Upper lobe of left lung (tissue), 4 donors: ENCODE measurements around the gene KIAA2012.

Experiments used
- EP300 ChIP-seq, 4 donors: sonication (generic); formaldehyde crosslinking; IDR thresholded peaks; one replicate each; pipeline ENCODE4 v1.5.1; 2017; ENCODE audit warnings: antibody characterized with exemption in 4 of 4, control low read depth in 2 of 4
- TF ChIP-seq, protein P1 (sequence below), 6 experiments: fragments of 450-650 bp in 4 of 6; fragments of 200-600 bp in 2 of 6; sonication (generic) in 2 of 6; IDR thresholded peaks; one replicate each; pipeline ENCODE4 v1.5.1; 2016 to 2019; ENCODE audit warnings: antibody characterized with exemption in 6 of 6

DNA sequence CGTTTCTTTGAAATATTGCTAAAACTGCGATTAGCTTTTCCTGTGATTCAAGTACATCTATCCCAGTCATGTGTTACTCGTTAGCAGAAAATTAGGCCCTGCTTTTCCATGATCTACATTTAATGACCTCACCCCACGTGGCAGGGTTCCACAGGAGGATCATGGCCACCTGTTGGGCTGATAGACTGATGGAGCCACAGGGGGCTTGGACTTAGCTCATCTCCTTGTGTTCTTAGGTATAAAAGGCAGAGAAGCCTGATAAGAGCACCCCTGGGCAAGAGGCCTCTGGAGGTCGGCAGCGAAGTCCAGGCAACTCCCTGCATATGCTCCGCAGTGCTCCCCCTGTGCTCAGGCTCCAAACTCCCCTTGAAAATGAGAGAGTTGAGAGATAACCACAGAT lies 26.5 kb upstream of the KIAA2012 start:
- no peak for TF ChIP-seq EP300 (IDR thresholded peaks at IDR 0.05)
- TF ChIP-seq, protein P1, sequence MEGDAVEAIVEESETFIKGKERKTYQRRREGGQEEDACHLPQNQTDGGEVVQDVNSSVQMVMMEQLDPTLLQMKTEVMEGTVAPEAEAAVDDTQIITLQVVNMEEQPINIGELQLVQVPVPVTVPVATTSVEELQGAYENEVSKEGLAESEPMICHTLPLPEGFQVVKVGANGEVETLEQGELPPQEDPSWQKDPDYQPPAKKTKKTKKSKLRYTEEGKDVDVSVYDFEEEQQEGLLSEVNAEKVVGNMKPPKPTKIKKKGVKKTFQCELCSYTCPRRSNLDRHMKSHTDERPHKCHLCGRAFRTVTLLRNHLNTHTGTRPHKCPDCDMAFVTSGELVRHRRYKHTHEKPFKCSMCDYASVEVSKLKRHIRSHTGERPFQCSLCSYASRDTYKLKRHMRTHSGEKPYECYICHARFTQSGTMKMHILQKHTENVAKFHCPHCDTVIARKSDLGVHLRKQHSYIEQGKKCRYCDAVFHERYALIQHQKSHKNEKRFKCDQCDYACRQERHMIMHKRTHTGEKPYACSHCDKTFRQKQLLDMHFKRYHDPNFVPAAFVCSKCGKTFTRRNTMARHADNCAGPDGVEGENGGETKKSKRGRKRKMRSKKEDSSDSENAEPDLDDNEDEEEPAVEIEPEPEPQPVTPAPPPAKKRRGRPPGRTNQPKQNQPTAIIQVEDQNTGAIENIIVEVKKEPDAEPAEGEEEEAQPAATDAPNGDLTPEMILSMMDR (IDR thresholded peaks at IDR 0.05), result no peak
